GM18507 (cell line): Measurements from ENCODE around the gene HPGDS.
"Not testable (repeated sequence)": the region's sequence is repeated elsewhere in the genome, so short reads cannot be mapped to it uniquely, and the experiment has no call there.

Experiments used
- DNase-seq: peaks from one replicate; pipeline ENCODE4 v3.0.0; 2011; ENCODE audit warnings: low read depth; ENCODE audit not compliant: insufficient read length; ENCODE audit errors: extremely low spot score
- FAIRE-seq: peaks from 2 replicates; lab custom pipeline; 2011; peaks lifted over from hg19 to GRCh38; lab: Jason Lieb, UNC

Gene HPGDS

GRCh38 chr4:94334476-94334875 is 8.2 kb downstream of the HPGDS start:
- DNase-seq: no peak
- no peak for FAIRE-seq

- DNase-seq: no peak
- no peak for FAIRE-seq
These were observed 8.8 kb downstream of the HPGDS start for GRCh38 chr4:94333866-94334265.

- DNase-seq (no peak), FAIRE-seq (no peak)
These were observed 9.5 kb downstream of the HPGDS start for GRCh38 chr4:94332983-94333590.

GRCh38 chr4:94329933-94330332 is 12.7 kb downstream of the HPGDS start:
- DNase-seq: no peak
- no peak for FAIRE-seq

- DNase-seq: no peak
- no peak for FAIRE-seq
These were observed 16.8 kb downstream of the HPGDS start for GRCh38 chr4:94325835-94326234.

GRCh38 chr4:94319927-94320326 is 22.7 kb downstream of the HPGDS start:
- DNase-seq, FAIRE-seq: not testable (repeated sequence)

- no peak for DNase-seq
- FAIRE-seq: no peak
These were observed 35.3 kb downstream of the HPGDS start for GRCh38 chr4:94307231-94307871.

GRCh38 chr4:94306713-94307112 is 35.9 kb downstream of the HPGDS start:
- no peak for DNase-seq
- no peak for FAIRE-seq

GRCh38 chr4:94305466-94306225 is 37.0 kb downstream of the HPGDS start:
- no peak for FAIRE-seq
- no peak for DNase-seq

- FAIRE-seq (peak; percentile 57), DNase-seq (no peak)
These were observed 38.2 kb downstream of the HPGDS start for GRCh38 chr4:94304365-94304971.

GRCh38 chr4:94302191-94302590 is 40.4 kb downstream of the HPGDS start:
- FAIRE-seq (no peak), DNase-seq (no peak)

- FAIRE-seq (no peak), DNase-seq (no peak)
These were observed 43.8 kb downstream of the HPGDS start for GRCh38 chr4:94298725-94299252.

GRCh38 chr4:94295473-94295872 is 47.2 kb downstream of the HPGDS start:
- not testable (repeated sequence) for FAIRE-seq, DNase-seq

GRCh38 chr4:94293981-94294380 is 48.7 kb downstream of the HPGDS start:
- FAIRE-seq, DNase-seq: not testable (repeated sequence)

- FAIRE-seq (no peak), DNase-seq (no peak)
These were observed 52.4 kb downstream of the HPGDS start for GRCh38 chr4:94290245-94290644.

- DNase-seq (no peak), FAIRE-seq (no peak)
These were observed 57.0 kb downstream of the HPGDS start for GRCh38 chr4:94285666-94286065.

- DNase-seq: no peak
- no peak for FAIRE-seq
These were observed 57.7 kb downstream of the HPGDS start for GRCh38 chr4:94284889-94285288.

- FAIRE-seq: no peak
- no peak for DNase-seq
These were observed 63.9 kb downstream of the HPGDS start for GRCh38 chr4:94278781-94279180.

GRCh38 chr4:94277534-94277933 is 65.1 kb downstream of the HPGDS start:
- no peak for DNase-seq

GRCh38 chr4:94276204-94276603 is 66.4 kb downstream of the HPGDS start:
- FAIRE-seq: no peak
- DNase-seq: no peak

More at GRCh38 chr4:94277534-94277933, 65.1 kb downstream of the HPGDS start:
- no peak for FAIRE-seq
